Liver (tissue), 3 donors: Measurements from ENCODE around the gene THNSL1.

ENCODE experiments used
- GABPA ChIP-seq, 2 donors: IDR thresholded peaks in 1 of 2; conservative IDR thresholded peaks in 1 of 2; 2 replicates each; pipeline ENCODE4 v1.6.1; 2016; ENCODE audit warnings: antibody characterized with exemption in 2 of 2, mild to moderate bottlenecking in 1 of 2, moderate library complexity in 1 of 2
- HNF4A ChIP-seq, 2 donors: conservative IDR thresholded peaks; 2 replicates each; pipeline ENCODE4 v1.6.1; 2016; ENCODE audit warnings: antibody characterized with exemption in 2 of 2, mild to moderate bottlenecking in 2 of 2
- JUND ChIP-seq, 2 donors: IDR thresholded peaks; 2 replicates each; pipeline ENCODE4 v1.6.1; 2016; ENCODE audit warnings: antibody characterized with exemption in 2 of 2
- RAD21 ChIP-seq, 2 donors: IDR thresholded peaks; 2 replicates each; pipeline ENCODE4 v1.6.1; 2016; ENCODE audit warnings: antibody characterized with exemption in 2 of 2, mild to moderate bottlenecking in 2 of 2
- TAF1 ChIP-seq: conservative IDR thresholded peaks from 2 replicates; pipeline ENCODE4 v1.6.1; 2016; ENCODE audit warnings: antibody characterized with exemption, mild to moderate bottlenecking
- YY1 ChIP-seq: IDR thresholded peaks from 2 replicates; pipeline ENCODE4 v1.6.1; 2016; ENCODE audit warnings: antibody characterized with exemption, mild to moderate bottlenecking
- TF ChIP-seq, protein P1 (sequence below): IDR thresholded peaks from 2 replicates; pipeline ENCODE4 v1.6.1; 2016; ENCODE audit warnings: antibody characterized with exemption
- TF ChIP-seq, protein P2 (sequence below): fragments of 150-350 bp; IDR thresholded peaks from 2 replicates; pipeline ENCODE4 v1.5.1; 2017; ENCODE audit warnings: improper control_type of control experiment, low read depth, low read length; ENCODE audit not compliant: missing input control
- TF ChIP-seq, protein P3 (sequence below): IDR thresholded peaks from 2 replicates; pipeline ENCODE4 v1.6.1; 2016; ENCODE audit warnings: antibody characterized with exemption, mild to moderate bottlenecking
- TF ChIP-seq, protein P4 (sequence below): IDR thresholded peaks from 2 replicates; pipeline ENCODE4 v1.6.1; 2016; ENCODE audit warnings: antibody characterized with exemption
- donor health status: healthy.
- donor health status: healthy.

DNA sequence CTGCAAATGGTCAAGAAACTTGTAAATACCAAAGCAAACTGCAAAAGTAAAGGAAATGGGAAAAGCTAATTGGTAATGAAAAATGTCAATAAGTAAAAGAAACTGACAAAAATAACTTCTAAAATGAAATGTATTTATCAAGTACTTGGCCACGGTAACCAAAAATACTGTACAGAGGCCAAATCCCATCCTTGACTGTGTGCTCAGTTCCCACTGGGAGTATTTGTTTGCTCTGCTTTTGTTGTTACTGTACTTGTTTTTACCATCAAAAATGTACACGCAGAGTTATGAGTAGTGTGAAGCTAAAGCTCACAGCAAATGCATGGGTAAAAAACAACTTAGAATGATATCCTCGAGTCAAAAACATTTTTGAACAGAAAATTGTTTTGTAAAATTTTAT lies 31.5 kb upstream of the THNSL1 start:
- no peak for TF ChIP-seq YY1
- TF ChIP-seq, protein P1, sequence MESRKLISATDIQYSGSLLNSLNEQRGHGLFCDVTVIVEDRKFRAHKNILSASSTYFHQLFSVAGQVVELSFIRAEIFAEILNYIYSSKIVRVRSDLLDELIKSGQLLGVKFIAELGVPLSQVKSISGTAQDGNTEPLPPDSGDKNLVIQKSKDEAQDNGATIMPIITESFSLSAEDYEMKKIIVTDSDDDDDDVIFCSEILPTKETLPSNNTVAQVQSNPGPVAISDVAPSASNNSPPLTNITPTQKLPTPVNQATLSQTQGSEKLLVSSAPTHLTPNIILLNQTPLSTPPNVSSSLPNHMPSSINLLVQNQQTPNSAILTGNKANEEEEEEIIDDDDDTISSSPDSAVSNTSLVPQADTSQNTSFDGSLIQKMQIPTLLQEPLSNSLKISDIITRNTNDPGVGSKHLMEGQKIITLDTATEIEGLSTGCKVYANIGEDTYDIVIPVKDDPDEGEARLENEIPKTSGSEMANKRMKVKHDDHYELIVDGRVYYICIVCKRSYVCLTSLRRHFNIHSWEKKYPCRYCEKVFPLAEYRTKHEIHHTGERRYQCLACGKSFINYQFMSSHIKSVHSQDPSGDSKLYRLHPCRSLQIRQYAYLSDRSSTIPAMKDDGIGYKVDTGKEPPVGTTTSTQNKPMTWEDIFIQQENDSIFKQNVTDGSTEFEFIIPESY = no peak
- TF ChIP-seq, protein P2, sequence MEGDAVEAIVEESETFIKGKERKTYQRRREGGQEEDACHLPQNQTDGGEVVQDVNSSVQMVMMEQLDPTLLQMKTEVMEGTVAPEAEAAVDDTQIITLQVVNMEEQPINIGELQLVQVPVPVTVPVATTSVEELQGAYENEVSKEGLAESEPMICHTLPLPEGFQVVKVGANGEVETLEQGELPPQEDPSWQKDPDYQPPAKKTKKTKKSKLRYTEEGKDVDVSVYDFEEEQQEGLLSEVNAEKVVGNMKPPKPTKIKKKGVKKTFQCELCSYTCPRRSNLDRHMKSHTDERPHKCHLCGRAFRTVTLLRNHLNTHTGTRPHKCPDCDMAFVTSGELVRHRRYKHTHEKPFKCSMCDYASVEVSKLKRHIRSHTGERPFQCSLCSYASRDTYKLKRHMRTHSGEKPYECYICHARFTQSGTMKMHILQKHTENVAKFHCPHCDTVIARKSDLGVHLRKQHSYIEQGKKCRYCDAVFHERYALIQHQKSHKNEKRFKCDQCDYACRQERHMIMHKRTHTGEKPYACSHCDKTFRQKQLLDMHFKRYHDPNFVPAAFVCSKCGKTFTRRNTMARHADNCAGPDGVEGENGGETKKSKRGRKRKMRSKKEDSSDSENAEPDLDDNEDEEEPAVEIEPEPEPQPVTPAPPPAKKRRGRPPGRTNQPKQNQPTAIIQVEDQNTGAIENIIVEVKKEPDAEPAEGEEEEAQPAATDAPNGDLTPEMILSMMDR = no peak
- TF ChIP-seq, protein P3, sequence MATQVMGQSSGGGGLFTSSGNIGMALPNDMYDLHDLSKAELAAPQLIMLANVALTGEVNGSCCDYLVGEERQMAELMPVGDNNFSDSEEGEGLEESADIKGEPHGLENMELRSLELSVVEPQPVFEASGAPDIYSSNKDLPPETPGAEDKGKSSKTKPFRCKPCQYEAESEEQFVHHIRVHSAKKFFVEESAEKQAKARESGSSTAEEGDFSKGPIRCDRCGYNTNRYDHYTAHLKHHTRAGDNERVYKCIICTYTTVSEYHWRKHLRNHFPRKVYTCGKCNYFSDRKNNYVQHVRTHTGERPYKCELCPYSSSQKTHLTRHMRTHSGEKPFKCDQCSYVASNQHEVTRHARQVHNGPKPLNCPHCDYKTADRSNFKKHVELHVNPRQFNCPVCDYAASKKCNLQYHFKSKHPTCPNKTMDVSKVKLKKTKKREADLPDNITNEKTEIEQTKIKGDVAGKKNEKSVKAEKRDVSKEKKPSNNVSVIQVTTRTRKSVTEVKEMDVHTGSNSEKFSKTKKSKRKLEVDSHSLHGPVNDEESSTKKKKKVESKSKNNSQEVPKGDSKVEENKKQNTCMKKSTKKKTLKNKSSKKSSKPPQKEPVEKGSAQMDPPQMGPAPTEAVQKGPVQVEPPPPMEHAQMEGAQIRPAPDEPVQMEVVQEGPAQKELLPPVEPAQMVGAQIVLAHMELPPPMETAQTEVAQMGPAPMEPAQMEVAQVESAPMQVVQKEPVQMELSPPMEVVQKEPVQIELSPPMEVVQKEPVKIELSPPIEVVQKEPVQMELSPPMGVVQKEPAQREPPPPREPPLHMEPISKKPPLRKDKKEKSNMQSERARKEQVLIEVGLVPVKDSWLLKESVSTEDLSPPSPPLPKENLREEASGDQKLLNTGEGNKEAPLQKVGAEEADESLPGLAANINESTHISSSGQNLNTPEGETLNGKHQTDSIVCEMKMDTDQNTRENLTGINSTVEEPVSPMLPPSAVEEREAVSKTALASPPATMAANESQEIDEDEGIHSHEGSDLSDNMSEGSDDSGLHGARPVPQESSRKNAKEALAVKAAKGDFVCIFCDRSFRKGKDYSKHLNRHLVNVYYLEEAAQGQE = no peak
- no peak for TF ChIP-seq TAF1
- TF ChIP-seq HNF4A (conservative IDR thresholded peaks at IDR 0.05) = no peak
- TF ChIP-seq GABPA (IDR thresholded peaks at IDR 0.05 in 1 of 2, conservative IDR thresholded peaks at IDR 0.05 in 1 of 2) = no peak
- no peak for TF ChIP-seq RAD21 (IDR thresholded peaks at IDR 0.05)
- no peak for TF ChIP-seq JUND (IDR thresholded peaks at IDR 0.05)
- TF ChIP-seq, protein P4, sequence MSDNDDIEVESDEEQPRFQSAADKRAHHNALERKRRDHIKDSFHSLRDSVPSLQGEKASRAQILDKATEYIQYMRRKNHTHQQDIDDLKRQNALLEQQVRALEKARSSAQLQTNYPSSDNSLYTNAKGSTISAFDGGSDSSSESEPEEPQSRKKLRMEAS = no peak
